ENCODE results near the gene DEFB131B.
"Not testable (repeated sequence)": the region's sequence is repeated elsewhere in the genome, so short reads cannot be mapped to it uniquely, and the experiment has no call there.

Gene DEFB131B

GRCh38 chr11:71911321-71911985 lies 33.2 kb downstream of the DEFB131B start:
- peak; percentile 23 for DNase-seq (ENCODE audit: low spot score)

- not testable (repeated sequence) for DNase-seq (ENCODE audit: low spot score)
Measured at GRCh38 chr11:71911986-71912340, 33.7 kb downstream of the DEFB131B start.

GRCh38 chr11:71913756-71914526 lies 35.7 kb downstream of the DEFB131B start:
- no peak for DNase-seq (ENCODE audit: low spot score)

GRCh38 chr11:71914617-71915189 lies 36.5 kb downstream of the DEFB131B start:
- no peak for DNase-seq (ENCODE audit: low spot score)

- no peak for DNase-seq (ENCODE audit: low spot score)
Measured at GRCh38 chr11:71917646-71918140, 39.4 kb downstream of the DEFB131B start.

GRCh38 chr11:71927820-71928736 lies 49.8 kb downstream of the DEFB131B start, which contains the start of gene XNDC1N:
Gene XNDC1N, minus strand, starts transcription at chr11:71928594. Its CDS starts 5,241 bp downstream, at chr11:71923353.
- DNase-seq (ENCODE audit: low spot score): peak; percentile 79

GRCh38 chr11:71928737-71929443 lies 50.6 kb downstream of the DEFB131B start, which contains the start of gene RNF121:
Gene RNF121, plus strand, starts transcription at chr11:71929046. Its CDS starts 16 bp downstream, at chr11:71929062.
- DNase-seq (ENCODE audit: low spot score): peak; percentile 97

GRCh38 chr11:71929491-71929890 lies 51.2 kb downstream of the DEFB131B start:
- DNase-seq (ENCODE audit: low spot score): no peak

- no peak for DNase-seq (ENCODE audit: low spot score)
Measured at GRCh38 chr11:71930556-71931244, 52.4 kb downstream of the DEFB131B start.

- no peak for DNase-seq (ENCODE audit: low spot score)
Measured at GRCh38 chr11:71931245-71931602, 53.0 kb downstream of the DEFB131B start.

GRCh38 chr11:71933141-71933933 lies 55.1 kb downstream of the DEFB131B start:
- no peak for DNase-seq (ENCODE audit: low spot score)

Measured in CD4-positive, alpha-beta T cell treated with Interleukin-15 for 4 hours (primary cell).